ENCODE results near the gene MYH9. TPM values are rescaled to one million over a fixed set of nuclear protein-coding genes. Genes with fewer than 3 reads are reported as not detected.

Gene MYH9
- total RNA-seq, 1 experiment from 2014 or later, result 258 TPM

GRCh38 chr22:36325154-36326031 lies 62.4 kb downstream of the MYH9 start:
- BruUV-seq (replicated peaks), result no TSS peak
- intact Hi-C loops (cut with micrococcal nuclease), result no loop called here
- no peak for DNase-seq (ENCODE audit: low read depth, low spot score)
- TF ChIP-seq, protein P1, sequence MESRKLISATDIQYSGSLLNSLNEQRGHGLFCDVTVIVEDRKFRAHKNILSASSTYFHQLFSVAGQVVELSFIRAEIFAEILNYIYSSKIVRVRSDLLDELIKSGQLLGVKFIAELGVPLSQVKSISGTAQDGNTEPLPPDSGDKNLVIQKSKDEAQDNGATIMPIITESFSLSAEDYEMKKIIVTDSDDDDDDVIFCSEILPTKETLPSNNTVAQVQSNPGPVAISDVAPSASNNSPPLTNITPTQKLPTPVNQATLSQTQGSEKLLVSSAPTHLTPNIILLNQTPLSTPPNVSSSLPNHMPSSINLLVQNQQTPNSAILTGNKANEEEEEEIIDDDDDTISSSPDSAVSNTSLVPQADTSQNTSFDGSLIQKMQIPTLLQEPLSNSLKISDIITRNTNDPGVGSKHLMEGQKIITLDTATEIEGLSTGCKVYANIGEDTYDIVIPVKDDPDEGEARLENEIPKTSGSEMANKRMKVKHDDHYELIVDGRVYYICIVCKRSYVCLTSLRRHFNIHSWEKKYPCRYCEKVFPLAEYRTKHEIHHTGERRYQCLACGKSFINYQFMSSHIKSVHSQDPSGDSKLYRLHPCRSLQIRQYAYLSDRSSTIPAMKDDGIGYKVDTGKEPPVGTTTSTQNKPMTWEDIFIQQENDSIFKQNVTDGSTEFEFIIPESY (IDR thresholded peaks at IDR 0.05; ENCODE audit: extremely low read depth, insufficient replicate concordance, low read length), result no peak
- TF ChIP-seq SIN3A (IDR thresholded peaks at IDR 0.05; ENCODE audit: low read depth) (no peak), TCF7L2 (IDR thresholded peaks at IDR 0.05; ENCODE audit: borderline replicate concordance, extremely low read depth, insufficient read depth, insufficient read length) (no peak), RAD21 (IDR thresholded peaks at IDR 0.05; ENCODE audit: low read depth) (no peak), ZNF274 (IDR thresholded peaks at IDR 0.05; ENCODE audit: low read depth, low read length) (no peak), SRF (IDR thresholded peaks at IDR 0.05; ENCODE audit: low read depth) (no peak), POLR2AphosphoS5 (IDR thresholded peaks at IDR 0.05; ENCODE audit: low read depth, low read length) (no peak), POLR2A (IDR thresholded peaks at IDR 0.05; ENCODE audit: borderline replicate concordance, extremely low read depth, insufficient read depth, insufficient read length) (no peak), FOSL1 (IDR thresholded peaks at IDR 0.05; ENCODE audit: low read depth) (no peak), EGR1 (IDR thresholded peaks at IDR 0.05; ENCODE audit: low read depth) (no peak), ZFX (IDR thresholded peaks at IDR 0.05) (no peak)
- TF ChIP-seq, protein P2, sequence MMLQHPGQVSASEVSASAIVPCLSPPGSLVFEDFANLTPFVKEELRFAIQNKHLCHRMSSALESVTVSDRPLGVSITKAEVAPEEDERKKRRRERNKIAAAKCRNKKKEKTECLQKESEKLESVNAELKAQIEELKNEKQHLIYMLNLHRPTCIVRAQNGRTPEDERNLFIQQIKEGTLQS (IDR thresholded peaks at IDR 0.05), result no peak
- TF ChIP-seq, protein P3, sequence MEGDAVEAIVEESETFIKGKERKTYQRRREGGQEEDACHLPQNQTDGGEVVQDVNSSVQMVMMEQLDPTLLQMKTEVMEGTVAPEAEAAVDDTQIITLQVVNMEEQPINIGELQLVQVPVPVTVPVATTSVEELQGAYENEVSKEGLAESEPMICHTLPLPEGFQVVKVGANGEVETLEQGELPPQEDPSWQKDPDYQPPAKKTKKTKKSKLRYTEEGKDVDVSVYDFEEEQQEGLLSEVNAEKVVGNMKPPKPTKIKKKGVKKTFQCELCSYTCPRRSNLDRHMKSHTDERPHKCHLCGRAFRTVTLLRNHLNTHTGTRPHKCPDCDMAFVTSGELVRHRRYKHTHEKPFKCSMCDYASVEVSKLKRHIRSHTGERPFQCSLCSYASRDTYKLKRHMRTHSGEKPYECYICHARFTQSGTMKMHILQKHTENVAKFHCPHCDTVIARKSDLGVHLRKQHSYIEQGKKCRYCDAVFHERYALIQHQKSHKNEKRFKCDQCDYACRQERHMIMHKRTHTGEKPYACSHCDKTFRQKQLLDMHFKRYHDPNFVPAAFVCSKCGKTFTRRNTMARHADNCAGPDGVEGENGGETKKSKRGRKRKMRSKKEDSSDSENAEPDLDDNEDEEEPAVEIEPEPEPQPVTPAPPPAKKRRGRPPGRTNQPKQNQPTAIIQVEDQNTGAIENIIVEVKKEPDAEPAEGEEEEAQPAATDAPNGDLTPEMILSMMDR (IDR thresholded peaks at IDR 0.05 in 2 of 3, conservative IDR thresholded peaks at IDR 0.05 in 1 of 3; ENCODE audit: borderline replicate concordance in 1 of 3, insufficient read depth in 1 of 3, low read depth in 2 of 3, low read length in 2 of 3), result no peak
- H2AFZ ChIP-seq (ENCODE audit: low read depth, low read length, poor library complexity, severe bottlenecking), result no peak overlapping the region
- H3K4me1 ChIP-seq (ENCODE audit: control insufficient read depth in 1 of 2, insufficient read depth in 2 of 2, low read length in 2 of 2), result peaks cover 24 to 30% of the 10 kb centered on the region in 2 experiments
- H4K20me1 ChIP-seq (ENCODE audit: insufficient read depth), result no peaks in the 10 kb centered on the region
- peaks cover 44 to 75% of the 10 kb centered on the region in 2 experiments; a peak in 3 of 4 replicates for H3K36me3 ChIP-seq (ENCODE audit: control insufficient read depth in 1 of 2, insufficient read depth in 2 of 2, low read length in 2 of 2)
- ChIA-PET RAD21 (ENCODE audit: low non-redundant PET in 1 of 2, low total read pairs in 2 of 2, uncharacterized antibody in 2 of 2, unreplicated experiment in 2 of 2) (no interaction called here), POLR2A (no interaction called here), CTCF (no interaction called here)
- no peak overlapping the region for H3K9ac ChIP-seq (ENCODE audit: low read length)
- no peaks in the 10 kb centered on the region for H3K9me2 ChIP-seq (ENCODE audit: insufficient read depth)
- H3K4me3 ChIP-seq (replicated peaks in 1 of 2; ENCODE audit: low read depth in 1 of 2, low read length in 2 of 2), result no peak overlapping the region
- no peak overlapping the region for H3K27ac ChIP-seq (ENCODE audit: low read depth, low read length)
- no peaks in the 10 kb centered on the region for H3K9me3 ChIP-seq (ENCODE audit: control insufficient read depth in 1 of 2, insufficient read depth in 1 of 2, low read depth in 1 of 2, low read length in 2 of 2)
- H3K27me3 ChIP-seq (ENCODE audit: insufficient read depth, low read length), result no peaks in the 10 kb centered on the region
- H3K4me2 ChIP-seq (ENCODE audit: low read length), result no peak overlapping the region
- H3K79me2 ChIP-seq (ENCODE audit: insufficient read depth, low read length), result peaks cover 78% of the 10 kb centered on the region
- ATAC-seq, result no peak

Measured in HCT116 (cell line).